Right cardiac atrium (tissue), 5 donors: ENCODE data around the gene NFXL1. TPM values are rescaled to one million over a fixed set of nuclear protein-coding genes. Genes with fewer than 3 reads are reported as not detected.

ENCODE experiments used
- ATAC-seq, 2 donors: fragments of 200-7000 bp; cut with Tn5 transposase; one replicate each; pipeline versions ENCODE4 v1.8.0 to v1.9.1; 2020; ENCODE audit warnings: moderate library complexity in 2 of 2, mild to moderate bottlenecking in 1 of 2
- DNase-seq, 3 donors: peaks; one replicate each; pipeline ENCODE4 v3.0.0-alpha.2; 2020
- H3K27ac ChIP-seq: one replicate; pipeline ENCODE4 v1.5.1; 2013; ENCODE audit warnings: mild to moderate bottlenecking, low read length, control low read depth, moderate library complexity
- H3K27me3 ChIP-seq: one replicate; pipeline ENCODE4 v1.6.1; 2013; ENCODE audit not compliant: control insufficient read depth, insufficient read depth
- H3K4me1 ChIP-seq: one replicate; pipeline ENCODE4 v1.6.1; 2013; ENCODE audit warnings: low read length; ENCODE audit not compliant: control insufficient read depth, insufficient read depth
- H3K4me3 ChIP-seq: one replicate; pipeline ENCODE4 v1.5.1; 2013; ENCODE audit warnings: low read length, control low read depth
- H3K9me3 ChIP-seq: one replicate; pipeline ENCODE4 v1.6.1; 2013; ENCODE audit warnings: low read length; ENCODE audit not compliant: control insufficient read depth
- WGBS: extraction: QIAGEN DNeasy Blood & Tissue Kit; methylation state at CpG from one replicate; pipeline ENCODE4 v1.1.7; 2013; 5-methylcytosine and 5-hydroxymethylcytosine counted together
- intact Hi-C, 4 donors: fragments of 100-400 bp; cut with DNase I; formaldehyde crosslinking; loops; one replicate each; pipeline versions ENCODE4 v1.11.0 to v1.14.0; 2022 to 2023
- polyA plus RNA-seq: library from polyadenylated mRNA; stranded (reverse); fragments of 200-250 nt; gene quantifications from one replicate; pipeline ENCODE4 v1.2.3, GENCODE V29; 2013
- total RNA-seq, 4 donors: library from RNA; stranded (reverse); fragmentation: NEBNext Ultra II Directional; extraction: Animal tissue kit (Norgen Biotek cat#: 25700); gene quantifications; one replicate each; pipeline ENCODE4 v1.2.1, GENCODE V29; 2021
- donor health status: healthy with polysubstance abuse.
- donor health status: DM: no; HTN: yes; CAD: no.
- donor health status: DM: no; HTN: no; CAD: no.
- donor health status: DM: no; HTN: yes; CAD: no; lungs with severe emphysema.
- donor health status: DM: yes; HTN: yes; CAD: no.

The NFXL1 gene
- total and polyA plus RNA-seq, 5 donors, result 3.1 to 8.8 (median 6.2) TPM

- Histone ChIP-seq H3K9me3 (no peaks in the 10 kb centered on the region), H3K27ac (no peak overlapping the region), H3K4me1 (peaks cover 1% of the 10 kb centered on the region), H3K27me3 (no peaks in the 10 kb centered on the region), H3K4me3 (no peak overlapping the region)
- intact Hi-C loops, result no loop called here
- ATAC-seq (no peak), DNase-seq (no peak)
- WGBS, result 96% methylated on average over 7 of the region's 7 CpGs
Observed at GRCh38 chr4:47804598-47804997, 109.8 kb downstream of the NFXL1 start.

GRCh38 chr4:47801481-47802002, 112.8 kb downstream of the NFXL1 start:
- no peak overlapping the region for H3K4me3 ChIP-seq
- H3K4me1 ChIP-seq, result no peaks in the 10 kb centered on the region
- ATAC-seq (peak; percentile 20 to 69), DNase-seq (no peak)
- WGBS, result 71% methylated on average over 3 of the region's 3 CpGs
- no peaks in the 10 kb centered on the region for H3K27me3 ChIP-seq
- H3K9me3 ChIP-seq, result no peaks in the 10 kb centered on the region
- peak overlapping the region; percentile 50 for H3K27ac ChIP-seq
- intact Hi-C loops, result no loop called here

GRCh38 chr4:47798165-47798564, 116.2 kb downstream of the NFXL1 start:
- intact Hi-C loops, result no loop called here
- ATAC-seq (no peak), DNase-seq (no peak)
- no peaks in the 10 kb centered on the region for H3K4me1 ChIP-seq
- no peak overlapping the region for H3K27ac ChIP-seq
- WGBS, result 32% methylated on average over 3 of the region's 3 CpGs
- no peaks in the 10 kb centered on the region for H3K27me3 ChIP-seq
- H3K9me3 ChIP-seq, result no peaks in the 10 kb centered on the region
- H3K4me3 ChIP-seq, result no peak overlapping the region

Other genes starting within 250 kb of the NFXL1 start
- 100 to 1,000 TPM; 125 to 226 (median 200) TPM for gene CORIN, start 76.5 kb downstream of the NFXL1 start, total RNA-seq
- 66.2 TPM for gene CORIN, start 76.5 kb downstream of the NFXL1 start, polyA plus RNA-seq
- under 1 TPM in 1 of 4 donors, not detected in 3; 0.42 TPM for gene CNGA1, start 102.1 kb upstream of the NFXL1 start, total RNA-seq
- gene CNGA1, start 102.1 kb upstream of the NFXL1 start, polyA plus RNA-seq, result 0.48 TPM
- gene NIPAL1, start 102.2 kb upstream of the NFXL1 start, total RNA-seq, result under 1 TPM; 0.23 to 0.92 (median 0.48) TPM
- 0.20 TPM for gene NIPAL1, start 102.2 kb upstream of the NFXL1 start, polyA plus RNA-seq
- gene TXK, start 219.7 kb upstream of the NFXL1 start, total RNA-seq, result 1 to 10 TPM in 2 of 4 donors, under 1 TPM in 2; 0.59 to 1.8 (median 0.87) TPM
- gene TXK, start 219.7 kb upstream of the NFXL1 start, polyA plus RNA-seq, result 0.14 TPM